Central memory CD8-positive, alpha-beta T cell (primary cell): Measurements from ENCODE around the gene XRCC4.

Source experiments
- ATAC-seq: fragments of 150-1000 bp; cut with Tn5 transposase; replicated peaks from 2 replicates; pipeline ENCODE4 v1.10.0; 2022; ENCODE audit warnings: mild to moderate bottlenecking, moderate FRiP score, moderate number of reproducible peaks; ENCODE audit not compliant: poor library complexity, severe bottlenecking; ENCODE audit errors: extremely low read depth
- DNase-seq, 2 donors: peaks; one replicate each; pipeline ENCODE4 v3.0.0; 2021; ENCODE audit warnings: low spot score in 2 of 2
- H3K27ac Mint-ChIP-seq: one replicate; pipeline ENCODE4 v1.8.0; 2022; ENCODE audit warnings: low read depth, mild to moderate bottlenecking, moderate library complexity, mixed read lengths
- H3K27me3 Mint-ChIP-seq: one replicate; pipeline ENCODE4 v1.8.0; 2022; ENCODE audit warnings: mixed read lengths
- H3K36me3 Mint-ChIP-seq: one replicate; pipeline ENCODE4 v1.8.0; 2022; ENCODE audit warnings: mild to moderate bottlenecking, moderate library complexity, mixed read lengths; ENCODE audit not compliant: insufficient read depth
- H3K4me1 Mint-ChIP-seq: one replicate; pipeline ENCODE4 v1.8.0; 2022; ENCODE audit warnings: mixed read lengths
- H3K4me3 Mint-ChIP-seq: one replicate; pipeline ENCODE4 v1.8.0; 2022; ENCODE audit warnings: mild to moderate bottlenecking, moderate library complexity, mixed read lengths
- H3K9me3 Mint-ChIP-seq: one replicate; pipeline ENCODE4 v1.8.0; 2022; ENCODE audit warnings: mixed read lengths

Gene XRCC4

DNA sequence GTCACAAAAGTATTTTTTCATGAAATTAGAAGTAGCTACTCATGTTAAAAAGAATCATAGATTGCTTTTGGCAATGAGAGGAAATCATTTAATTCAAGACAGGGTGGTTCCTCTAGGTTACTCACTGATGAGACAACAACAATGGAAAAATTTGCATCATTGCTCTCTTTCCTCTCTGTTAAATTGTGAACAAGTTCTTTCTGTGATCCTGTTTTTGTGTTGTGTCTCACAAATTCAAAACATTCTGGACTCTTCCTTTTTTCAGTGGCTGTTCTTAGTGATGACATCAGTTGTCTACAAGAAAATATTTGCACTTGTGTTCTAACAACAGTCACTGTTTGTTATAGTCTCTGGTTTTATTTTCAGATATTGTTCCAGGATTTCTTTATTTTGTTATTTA lies 95.3 kb downstream of the XRCC4 start:
- Mint-ChIP-seq H3K27ac (no peak overlapping the region), H3K4me1 (no peaks in the 10 kb centered on the region), H3K4me3 (no peak overlapping the region), H3K9me3 (no peaks in the 10 kb centered on the region), H3K27me3 (no peaks in the 10 kb centered on the region), H3K36me3 (no peaks in the 10 kb centered on the region)
- DNase-seq (no peak), ATAC-seq (no peak)

- Mint-ChIP-seq H3K27ac (no peak overlapping the region), H3K4me1 (no peaks in the 10 kb centered on the region), H3K9me3 (no peaks in the 10 kb centered on the region), H3K27me3 (no peaks in the 10 kb centered on the region), H3K4me3 (no peak overlapping the region), H3K36me3 (no peaks in the 10 kb centered on the region)
- DNase-seq (no peak), ATAC-seq (no peak)
Measured at GRCh38 chr5:83173826-83174225, 96.5 kb downstream of the XRCC4 start.

DNA sequence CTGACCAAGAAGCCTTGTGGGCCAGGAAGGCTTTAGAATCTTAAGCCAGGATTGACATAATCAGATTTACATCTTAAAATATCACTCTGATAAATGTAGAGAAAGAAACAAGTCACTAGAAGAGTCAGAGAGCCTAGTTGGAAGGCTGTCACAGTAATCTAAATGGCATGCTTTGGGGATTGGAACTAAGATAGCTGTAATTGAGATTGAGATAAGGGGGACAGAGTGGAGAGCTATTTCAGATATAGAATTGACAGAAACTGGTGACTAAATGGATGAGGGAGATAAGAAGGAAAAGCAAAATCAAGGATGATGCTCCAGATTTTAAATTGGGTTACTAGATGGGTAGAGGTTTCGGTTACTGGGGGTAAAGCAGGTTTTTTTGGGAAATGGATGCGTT lies 100.5 kb downstream of the XRCC4 start:
- no peak overlapping the region for H3K27ac Mint-ChIP-seq
- no peaks in the 10 kb centered on the region for H3K9me3 Mint-ChIP-seq
- no peaks in the 10 kb centered on the region for H3K4me1 Mint-ChIP-seq
- no peak overlapping the region for H3K4me3 Mint-ChIP-seq
- DNase-seq (no peak), ATAC-seq (no peak)
- H3K36me3 Mint-ChIP-seq, result no peaks in the 10 kb centered on the region
- H3K27me3 Mint-ChIP-seq, result no peaks in the 10 kb centered on the region

GRCh38 chr5:83179966-83180365 lies 102.6 kb downstream of the XRCC4 start:
- H3K36me3 Mint-ChIP-seq, result no peaks in the 10 kb centered on the region
- DNase-seq, result no peak

GRCh38 chr5:83184534-83184933 lies 107.2 kb downstream of the XRCC4 start:
- DNase-seq, result no peak
- H3K27ac Mint-ChIP-seq, result no peak overlapping the region
- no peak overlapping the region for H3K4me3 Mint-ChIP-seq
- H3K27me3 Mint-ChIP-seq, result no peaks in the 10 kb centered on the region
- no peaks in the 10 kb centered on the region for H3K4me1 Mint-ChIP-seq
- no peak for ATAC-seq
- no peaks in the 10 kb centered on the region for H3K9me3 Mint-ChIP-seq
- H3K36me3 Mint-ChIP-seq, result no peaks in the 10 kb centered on the region

More at GRCh38 chr5:83179966-83180365, 102.6 kb downstream of the XRCC4 start:
- Mint-ChIP-seq H3K4me1 (no peaks in the 10 kb centered on the region), H3K27ac (no peak overlapping the region), H3K9me3 (no peaks in the 10 kb centered on the region), H3K4me3 (no peak overlapping the region), H3K27me3 (no peaks in the 10 kb centered on the region)
- ATAC-seq, result no peak

DNA sequence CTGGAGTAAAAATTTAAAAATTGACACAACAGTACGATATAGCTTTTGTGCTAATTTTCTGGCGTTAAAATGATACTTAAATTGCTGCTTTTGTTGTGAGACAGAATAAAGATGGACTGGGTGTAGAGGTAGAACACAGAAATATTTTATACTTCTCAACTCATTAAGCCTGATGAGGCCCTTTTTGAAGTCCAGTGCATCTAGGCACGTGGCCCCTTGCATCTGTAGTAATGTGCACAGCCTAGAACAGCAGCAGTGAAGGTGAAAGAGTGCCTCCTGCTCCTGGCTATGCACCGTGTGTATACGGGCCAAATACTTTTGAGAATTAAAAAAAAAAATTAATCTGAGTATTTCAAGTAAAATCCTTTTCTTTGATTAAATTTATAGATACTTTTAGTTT lies 115.6 kb downstream of the XRCC4 start:
- no peaks in the 10 kb centered on the region for H3K27me3 Mint-ChIP-seq
- no peaks in the 10 kb centered on the region for H3K36me3 Mint-ChIP-seq
- no peak overlapping the region for H3K4me3 Mint-ChIP-seq
- DNase-seq, result no peak
- no peak overlapping the region for H3K27ac Mint-ChIP-seq
- no peak for ATAC-seq
- H3K9me3 Mint-ChIP-seq, result no peaks in the 10 kb centered on the region
- no peaks in the 10 kb centered on the region for H3K4me1 Mint-ChIP-seq

GRCh38 chr5:83197326-83197967 lies 120.1 kb downstream of the XRCC4 start:
- ATAC-seq, result no peak
- H3K4me1 Mint-ChIP-seq, result no peaks in the 10 kb centered on the region
- no peak overlapping the region for H3K27ac Mint-ChIP-seq
- no peaks in the 10 kb centered on the region for H3K9me3 Mint-ChIP-seq
- no peaks in the 10 kb centered on the region for H3K36me3 Mint-ChIP-seq
- H3K4me3 Mint-ChIP-seq, result no peak overlapping the region
- no peaks in the 10 kb centered on the region for H3K27me3 Mint-ChIP-seq
- DNase-seq, result no peak

- no peak for ATAC-seq
- no peak for DNase-seq
- no peak overlapping the region for H3K4me3 Mint-ChIP-seq
- H3K4me1 Mint-ChIP-seq, result no peaks in the 10 kb centered on the region
- H3K9me3 Mint-ChIP-seq, result no peaks in the 10 kb centered on the region
- no peaks in the 10 kb centered on the region for H3K36me3 Mint-ChIP-seq
- no peak overlapping the region for H3K27ac Mint-ChIP-seq
- H3K27me3 Mint-ChIP-seq, result no peaks in the 10 kb centered on the region
Measured at GRCh38 chr5:83199126-83199525, 121.8 kb downstream of the XRCC4 start.

- Mint-ChIP-seq H3K36me3 (peaks cover 3% of the 10 kb centered on the region), H3K27ac (no peak overlapping the region), H3K4me1 (no peaks in the 10 kb centered on the region), H3K9me3 (no peaks in the 10 kb centered on the region), H3K27me3 (no peaks in the 10 kb centered on the region), H3K4me3 (no peak overlapping the region)
- no peak for DNase-seq
- no peak for ATAC-seq
Measured at GRCh38 chr5:83204651-83205050, 127.3 kb downstream of the XRCC4 start.

- DNase-seq, result no peak
- Mint-ChIP-seq H3K36me3 (peaks cover 3% of the 10 kb centered on the region), H3K9me3 (no peaks in the 10 kb centered on the region), H3K4me1 (no peaks in the 10 kb centered on the region), H3K27ac (no peak overlapping the region), H3K27me3 (no peaks in the 10 kb centered on the region), H3K4me3 (no peak overlapping the region)
- ATAC-seq, result no peak
Measured at GRCh38 chr5:83209963-83210362, 132.6 kb downstream of the XRCC4 start.

DNA sequence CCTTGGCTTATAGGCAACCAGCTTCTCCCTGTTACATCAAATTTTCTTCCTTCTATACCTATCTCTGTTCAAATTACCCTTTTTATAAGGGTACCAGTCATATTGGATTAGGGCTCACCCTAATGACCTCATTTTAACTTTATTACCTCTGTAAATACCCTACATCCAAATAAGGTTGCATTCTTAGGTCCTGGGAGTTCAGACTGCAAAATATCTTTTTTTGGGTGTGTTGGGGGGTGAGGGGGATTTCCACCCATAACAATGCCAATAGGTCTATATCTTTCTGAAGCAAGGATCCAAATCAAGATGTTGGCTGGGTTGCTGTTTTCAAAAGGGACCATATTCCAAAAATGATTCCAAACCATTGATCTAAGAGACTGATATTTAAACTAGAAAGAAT lies 141.7 kb downstream of the XRCC4 start:
- H3K9me3 Mint-ChIP-seq, result no peaks in the 10 kb centered on the region
- H3K4me3 Mint-ChIP-seq, result no peak overlapping the region
- no peak overlapping the region for H3K27ac Mint-ChIP-seq
- ATAC-seq (no peak), DNase-seq (no peak)
- no peaks in the 10 kb centered on the region for H3K36me3 Mint-ChIP-seq
- H3K4me1 Mint-ChIP-seq, result no peaks in the 10 kb centered on the region
- H3K27me3 Mint-ChIP-seq, result no peaks in the 10 kb centered on the region

DNA sequence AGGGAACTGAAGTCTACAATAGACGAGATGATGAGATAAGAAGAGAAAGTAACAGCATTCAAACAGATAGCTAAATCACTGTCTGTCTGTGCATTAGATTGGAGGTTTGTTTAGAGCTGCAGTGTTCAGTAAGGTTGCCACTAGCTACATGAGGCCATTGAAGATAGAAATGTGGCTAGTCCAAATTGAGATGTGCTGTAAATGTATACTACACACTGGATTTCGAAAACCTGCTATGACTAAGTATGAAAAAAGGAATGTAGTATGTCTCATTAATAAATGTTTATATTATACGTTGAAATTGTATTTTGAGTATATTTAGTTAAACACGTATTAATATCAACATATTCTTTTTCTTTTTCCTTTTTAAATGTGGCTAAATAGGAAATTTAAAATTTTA lies 142.1 kb downstream of the XRCC4 start:
- H3K36me3 Mint-ChIP-seq, result no peaks in the 10 kb centered on the region
- no peaks in the 10 kb centered on the region for H3K27me3 Mint-ChIP-seq
- H3K4me3 Mint-ChIP-seq, result no peak overlapping the region
- H3K9me3 Mint-ChIP-seq, result no peaks in the 10 kb centered on the region
- ATAC-seq (no peak), DNase-seq (no peak)
- no peaks in the 10 kb centered on the region for H3K4me1 Mint-ChIP-seq
- no peak overlapping the region for H3K27ac Mint-ChIP-seq

DNA sequence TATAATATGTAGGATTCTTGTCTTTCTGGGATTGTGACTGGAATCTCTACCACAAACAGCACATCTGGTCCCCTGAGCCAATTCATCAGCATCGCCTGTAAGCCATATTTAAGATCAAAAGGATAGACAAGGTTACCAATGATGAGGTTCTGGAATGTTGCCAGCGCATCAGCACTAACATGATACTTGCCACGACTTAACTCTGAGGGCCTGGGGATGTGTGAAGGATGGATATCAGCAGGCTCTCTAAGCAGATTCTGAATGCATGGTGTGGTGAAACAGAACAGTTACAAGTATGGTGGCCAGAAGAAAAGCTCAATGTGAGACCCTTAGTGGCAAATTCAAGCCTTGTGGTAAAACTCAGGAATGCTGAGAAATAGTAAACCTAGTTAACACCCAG lies 143.0 kb downstream of the XRCC4 start:
- H3K27me3 Mint-ChIP-seq, result no peaks in the 10 kb centered on the region
- no peak overlapping the region for H3K4me3 Mint-ChIP-seq
- H3K36me3 Mint-ChIP-seq, result no peaks in the 10 kb centered on the region
- no peak overlapping the region for H3K27ac Mint-ChIP-seq
- ATAC-seq, result no peak
- no peaks in the 10 kb centered on the region for H3K9me3 Mint-ChIP-seq
- no peaks in the 10 kb centered on the region for H3K4me1 Mint-ChIP-seq
- no peak for DNase-seq

- H3K36me3 Mint-ChIP-seq, result no peaks in the 10 kb centered on the region
- ATAC-seq (no peak), DNase-seq (no peak)
- no peak overlapping the region for H3K27ac Mint-ChIP-seq
- no peaks in the 10 kb centered on the region for H3K27me3 Mint-ChIP-seq
- no peaks in the 10 kb centered on the region for H3K4me1 Mint-ChIP-seq
- H3K9me3 Mint-ChIP-seq, result no peaks in the 10 kb centered on the region
- no peak overlapping the region for H3K4me3 Mint-ChIP-seq
Measured at GRCh38 chr5:83222906-83223305, 145.6 kb downstream of the XRCC4 start.
